NCI-H446 (cell line): ENCODE results near the gene RNU5D-1.

ENCODE experiments used
- DNase-seq, 2 experiments: peaks; one replicate each; lab custom pipeline; 2025; lab: John Stamatoyannopoulos, UW

Gene RNU5D-1

GRCh38 chr1:44733365-44733764 is 2.4 kb upstream of the RNU5D-1 start:
- DNase-seq, result peak in 1 of 2 experiments; percentile 72

- DNase-seq, result no peak
Observed at GRCh38 chr1:44724955-44725698, 5.8 kb downstream of the RNU5D-1 start.

- DNase-seq, result no peak
Observed at GRCh38 chr1:44724296-44724954, 6.5 kb downstream of the RNU5D-1 start.

- DNase-seq, result no peak
Observed at GRCh38 chr1:44723496-44724295, 7.3 kb downstream of the RNU5D-1 start.

- no peak for DNase-seq
Observed at GRCh38 chr1:44723064-44723463, 7.9 kb downstream of the RNU5D-1 start.

- DNase-seq, result peak; percentile 14 to 71
Observed at GRCh38 chr1:44721485-44722361, 9.2 kb downstream of the RNU5D-1 start.

GRCh38 chr1:44720281-44720680 is 10.7 kb downstream of the RNU5D-1 start:
- no peak for DNase-seq

GRCh38 chr1:44719318-44719717 is 11.7 kb downstream of the RNU5D-1 start:
- DNase-seq, result no peak

GRCh38 chr1:44718091-44718490 is 12.9 kb downstream of the RNU5D-1 start:
- DNase-seq, result no peak

- DNase-seq, result no peak
Observed at GRCh38 chr1:44717653-44718052, 13.3 kb downstream of the RNU5D-1 start.

- DNase-seq, result no peak
Observed at GRCh38 chr1:44717156-44717555, 13.8 kb downstream of the RNU5D-1 start.

GRCh38 chr1:44714944-44715571 is 15.9 kb downstream of the RNU5D-1 start:
- peak; percentile 46 to 86 for DNase-seq

GRCh38 chr1:44714532-44714931 is 16.4 kb downstream of the RNU5D-1 start:
- DNase-seq, result no peak

- DNase-seq, result no peak
Observed at GRCh38 chr1:44713321-44713781, 17.6 kb downstream of the RNU5D-1 start.

GRCh38 chr1:44707959-44708831 is 22.8 kb downstream of the RNU5D-1 start:
- DNase-seq, result peak in 1 of 2 experiments; percentile 59

GRCh38 chr1:44707112-44707881 is 23.7 kb downstream of the RNU5D-1 start:
- DNase-seq, result no peak

- DNase-seq, result no peak
Observed at GRCh38 chr1:44705938-44706337, 25.0 kb downstream of the RNU5D-1 start.

GRCh38 chr1:44705470-44705869 is 25.5 kb downstream of the RNU5D-1 start:
- no peak for DNase-seq

GRCh38 chr1:44701141-44701573 is 29.8 kb downstream of the RNU5D-1 start:
- DNase-seq, result no peak
